Kidney epithelial cell (primary cell): ENCODE results near the gene PRSS3. TPM values are rescaled to one million over a fixed set of nuclear protein-coding genes. Genes with fewer than 3 reads are reported as not detected.
"Not testable (repeated sequence)": the region's sequence is repeated elsewhere in the genome, so short reads cannot be mapped to it uniquely, and the experiment has no call there.

Experiments used
- DNase-seq: peaks from one replicate; pipeline ENCODE4 v3.0.0-alpha.2; 2010; ENCODE audit warnings: low read depth
- H3K27me3 ChIP-seq: 2 replicates; pipeline ENCODE4 v1.6.0; 2011; ENCODE audit warnings: low read length; ENCODE audit not compliant: control insufficient read depth, insufficient read depth
- H3K36me3 ChIP-seq: 2 replicates; pipeline ENCODE4 v1.5.1; 2011; ENCODE audit warnings: low read length; ENCODE audit not compliant: control insufficient read depth, insufficient read depth
- H3K4me3 ChIP-seq: 2 replicates; pipeline ENCODE4 v1.5.1; 2011; ENCODE audit warnings: low read depth, mild to moderate bottlenecking, control low read depth, low read length
- CTCF ChIP-seq: IDR thresholded peaks from 2 replicates; pipeline ENCODE4 v1.5.1; 2011; ENCODE audit warnings: mild to moderate bottlenecking, moderate library complexity, low read length, control low read depth, inconsistent platforms; ENCODE audit not compliant: insufficient read depth, poor library complexity, severe bottlenecking
- total RNA-seq: library from RNA; depleted of rRNA; stranded (reverse); fragments of >200 nt; gene quantifications from 2 replicates; pipeline ENCODE4 v1.2.3, GENCODE V29; 2015

The PRSS3 gene
- total RNA-seq, 1 donor from 2014 or later = 5.1 TPM

- H3K36me3 ChIP-seq = no peaks in the 10 kb centered on the region
- no peak for DNase-seq
- TF ChIP-seq CTCF = no peak
Observed at GRCh38 chr9:33835625-33836260, 40.4 kb downstream of the PRSS3 start.

GRCh38 chr9:33836261-33836660 lies 40.9 kb downstream of the PRSS3 start:
- H3K36me3 ChIP-seq, H3K4me3 ChIP-seq, H3K27me3 ChIP-seq: not testable (repeated sequence)
- peak; percentile 14 for DNase-seq

More at GRCh38 chr9:33835625-33836260, 40.4 kb downstream of the PRSS3 start:
- Histone ChIP-seq H3K27me3 (no peaks in the 10 kb centered on the region), H3K4me3 (no peak overlapping the region)

GRCh38 chr9:33837138-33837537 lies 41.8 kb downstream of the PRSS3 start:
- Histone ChIP-seq H3K4me3 (no peak overlapping the region), H3K27me3 (no peaks in the 10 kb centered on the region), H3K36me3 (no peaks in the 10 kb centered on the region)
- no peak for TF ChIP-seq CTCF
- no peak for DNase-seq

- no peak overlapping the region for H3K4me3 ChIP-seq
- H3K27me3 ChIP-seq = no peaks in the 10 kb centered on the region
- no peak for TF ChIP-seq CTCF
- DNase-seq = no peak
- no peaks in the 10 kb centered on the region for H3K36me3 ChIP-seq
Observed at GRCh38 chr9:33840381-33840780, 45.0 kb downstream of the PRSS3 start.

GRCh38 chr9:33843312-33843961 lies 48.1 kb downstream of the PRSS3 start:
- DNase-seq = no peak
- TF ChIP-seq CTCF = no peak
- Histone ChIP-seq H3K36me3 (no peaks in the 10 kb centered on the region), H3K4me3 (no peak overlapping the region), H3K27me3 (no peaks in the 10 kb centered on the region)

- DNase-seq = no peak
Observed at GRCh38 chr9:33846231-33846630, 50.9 kb downstream of the PRSS3 start.

GRCh38 chr9:33847894-33848205 lies 52.5 kb downstream of the PRSS3 start:
- not testable (repeated sequence) for DNase-seq, H3K4me3 ChIP-seq, H3K36me3 ChIP-seq, H3K27me3 ChIP-seq

More at GRCh38 chr9:33846231-33846630, 50.9 kb downstream of the PRSS3 start:
- H3K36me3 ChIP-seq = no peaks in the 10 kb centered on the region
- no peak for TF ChIP-seq CTCF
- H3K4me3 ChIP-seq = no peak overlapping the region
- H3K27me3 ChIP-seq = no peaks in the 10 kb centered on the region
